Kidney (tissue), 14 donors: ENCODE measurements around the gene PPP2R2C. TPM values are rescaled to one million over a fixed set of nuclear protein-coding genes. Genes with fewer than 3 reads are reported as not detected.

Experiments
- DNase-seq, 5 donors: peaks; one replicate each; pipeline ENCODE4 v3.0.0-alpha.2; 2013 to 2020
- FAIRE-seq: peaks from 2 replicates; lab custom pipeline; 2012; peaks lifted over from hg19 to GRCh38; lab: Jason Lieb, UNC
- H3K27ac ChIP-seq, 2 donors: one replicate each; pipeline ENCODE4 v1.7.0; 2013; ENCODE audit warnings: low read depth in 2 of 2, low read length in 2 of 2, inconsistent platforms in 1 of 2
- H3K27me3 ChIP-seq: one replicate; pipeline ENCODE4 v1.7.1; 2013; ENCODE audit warnings: low read length, inconsistent platforms; ENCODE audit not compliant: control insufficient read depth, insufficient read depth
- H3K36me3 ChIP-seq, 3 donors: one replicate each; pipeline versions ENCODE4 v1.7.0 to v1.7.1; 2013; ENCODE audit warnings: low read length in 3 of 3, control low read depth in 1 of 3, inconsistent platforms in 1 of 3; ENCODE audit not compliant: insufficient read depth in 3 of 3, control insufficient read depth in 2 of 3
- H3K4me1 ChIP-seq, 3 donors: one replicate each; pipeline versions ENCODE4 v1.7.0 to v1.7.1; 2013; ENCODE audit warnings: low read length in 3 of 3, inconsistent platforms in 1 of 3, low read depth in 1 of 3; ENCODE audit not compliant: control insufficient read depth in 2 of 3, insufficient read depth in 2 of 3
- H3K4me3 ChIP-seq, 3 donors: one replicate each; pipeline versions ENCODE4 v1.7.0 to v1.8.1; 2013; ENCODE audit warnings: low read length in 3 of 3, control low read depth in 1 of 3, inconsistent platforms in 1 of 3
- H3K9ac ChIP-seq, 3 donors: one replicate each; pipeline versions ENCODE4 v1.7.0 to v1.7.1; 2013; ENCODE audit warnings: low read length in 3 of 3, control low read depth in 1 of 3, inconsistent platforms in 1 of 3
- H3K9me3 ChIP-seq, 3 donors: one replicate each; pipeline versions ENCODE4 v1.7.0 to v1.7.1; 2013; ENCODE audit warnings: low read length in 3 of 3, control low read depth in 1 of 3, inconsistent platforms in 1 of 3; ENCODE audit not compliant: control insufficient read depth in 2 of 3, insufficient read depth in 1 of 3
- intact Hi-C: fragments of 100-400 bp; cut with DNase I; formaldehyde crosslinking; loops from one replicate; pipeline ENCODE4 v1.11.1; 2022
- polyA plus RNA-seq: library from polyadenylated mRNA; stranded (reverse); fragments of 350-450 nt; fragmentation: Illumina TruSeq; extraction: RNeasy Lipid Tissue Mini Kit (QIAGEN cat#74804); gene quantifications from one replicate; pipeline ENCODE4 v1.2.3, GENCODE V29; 2014; ENCODE audit warnings: low read depth, low replicate concordance; ENCODE audit not compliant: insufficient read depth
- total RNA-seq: library from RNA; stranded (reverse); fragmentation: NEBNext Ultra II Directional; extraction: Animal tissue kit (Norgen Biotek cat#: 25700); gene quantifications from one replicate; pipeline ENCODE4 v1.2.1, GENCODE V29; 2021
- TF ChIP-seq, protein P1 (sequence below): IDR thresholded peaks from 3 replicates; pipeline ENCODE4 v1.5.1; 2012; ENCODE audit warnings: mild to moderate bottlenecking, moderate library complexity, borderline replicate concordance; ENCODE audit not compliant: insufficient read depth; ENCODE audit errors: extremely low read depth
- donor health status: control.
- donor health status: control.
- donor health status: control.
- donor health status: control.
- donor health status: control.
- donor health status: DM: yes; HTN: yes; CAD: no.
- donor health status: Normal renal cell carcinoma (clear cell type).

The PPP2R2C gene
- total and polyA plus RNA-seq, 2 donors from 2014 or later = 0.39 to 0.82 TPM

- Histone ChIP-seq H3K9ac (no peak overlapping the region), H3K27me3 (no peaks in the 10 kb centered on the region), H3K9me3 (no peaks in the 10 kb centered on the region), H3K27ac (no peak overlapping the region), H3K36me3 (peaks cover 0 to 10% (median 0%) of the 10 kb centered on the region in 3 donors), H3K4me1 (no peaks in the 10 kb centered on the region), H3K4me3 (no peak overlapping the region)
- intact Hi-C loops = no loop called here
- FAIRE-seq (no peak), DNase-seq (no peak)
- TF ChIP-seq, protein P1, sequence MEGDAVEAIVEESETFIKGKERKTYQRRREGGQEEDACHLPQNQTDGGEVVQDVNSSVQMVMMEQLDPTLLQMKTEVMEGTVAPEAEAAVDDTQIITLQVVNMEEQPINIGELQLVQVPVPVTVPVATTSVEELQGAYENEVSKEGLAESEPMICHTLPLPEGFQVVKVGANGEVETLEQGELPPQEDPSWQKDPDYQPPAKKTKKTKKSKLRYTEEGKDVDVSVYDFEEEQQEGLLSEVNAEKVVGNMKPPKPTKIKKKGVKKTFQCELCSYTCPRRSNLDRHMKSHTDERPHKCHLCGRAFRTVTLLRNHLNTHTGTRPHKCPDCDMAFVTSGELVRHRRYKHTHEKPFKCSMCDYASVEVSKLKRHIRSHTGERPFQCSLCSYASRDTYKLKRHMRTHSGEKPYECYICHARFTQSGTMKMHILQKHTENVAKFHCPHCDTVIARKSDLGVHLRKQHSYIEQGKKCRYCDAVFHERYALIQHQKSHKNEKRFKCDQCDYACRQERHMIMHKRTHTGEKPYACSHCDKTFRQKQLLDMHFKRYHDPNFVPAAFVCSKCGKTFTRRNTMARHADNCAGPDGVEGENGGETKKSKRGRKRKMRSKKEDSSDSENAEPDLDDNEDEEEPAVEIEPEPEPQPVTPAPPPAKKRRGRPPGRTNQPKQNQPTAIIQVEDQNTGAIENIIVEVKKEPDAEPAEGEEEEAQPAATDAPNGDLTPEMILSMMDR = no peak
These were observed 172.5 kb downstream of the PPP2R2C start for GRCh38 chr4:6299875-6300274.

- Histone ChIP-seq H3K9me3 (no peaks in the 10 kb centered on the region), H3K36me3 (peaks cover 0 to 7% (median 0%) of the 10 kb centered on the region in 3 donors)
These were observed 173.6 kb downstream of the PPP2R2C start for GRCh38 chr4:6298852-6299251.

DNA sequence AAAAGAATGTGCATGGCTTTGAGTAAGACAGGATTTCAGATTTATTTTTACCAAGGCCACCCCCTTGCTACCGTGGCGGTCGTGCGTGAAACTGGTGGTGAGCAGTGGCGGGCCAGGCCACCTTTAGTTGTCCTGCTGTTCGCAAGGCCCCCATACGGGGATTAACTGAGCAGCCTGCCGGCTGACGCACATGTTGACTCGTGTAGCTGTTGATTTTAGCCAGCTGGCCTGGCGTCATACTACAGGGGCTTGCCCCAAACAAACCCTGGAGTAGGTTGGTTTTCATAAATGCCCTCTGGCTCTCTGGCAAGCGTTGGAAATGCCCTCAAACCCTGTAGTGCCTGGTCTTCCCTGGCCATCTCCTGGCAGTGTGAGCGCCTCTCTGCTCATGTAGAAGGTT is 174.4 kb downstream of the PPP2R2C start:
- intact Hi-C loops = no loop called here
- Histone ChIP-seq H3K36me3 (peaks cover 0 to 7% (median 0%) of the 10 kb centered on the region in 3 donors), H3K27ac (no peak overlapping the region), H3K9me3 (no peaks in the 10 kb centered on the region), H3K4me1 (no peaks in the 10 kb centered on the region), H3K9ac (no peak overlapping the region), H3K4me3 (no peak overlapping the region), H3K27me3 (no peaks in the 10 kb centered on the region)
- peak in 1 of 5 donors; percentile 45 for DNase-seq
- TF ChIP-seq, protein P1 = no peak
- FAIRE-seq = no peak

More at GRCh38 chr4:6298852-6299251, 173.6 kb downstream of the PPP2R2C start:
- intact Hi-C loops = no loop called here
- H3K9ac ChIP-seq = no peak overlapping the region
- no peaks in the 10 kb centered on the region for H3K4me1 ChIP-seq
- no peak overlapping the region for H3K27ac ChIP-seq
- no peak for DNase-seq
- no peak for FAIRE-seq
- H3K4me3 ChIP-seq = no peak overlapping the region
- H3K27me3 ChIP-seq = no peaks in the 10 kb centered on the region
- TF ChIP-seq, protein P1 = no peak
